ENCODE results near the gene CDKAL1.

The CDKAL1 gene

DNA sequence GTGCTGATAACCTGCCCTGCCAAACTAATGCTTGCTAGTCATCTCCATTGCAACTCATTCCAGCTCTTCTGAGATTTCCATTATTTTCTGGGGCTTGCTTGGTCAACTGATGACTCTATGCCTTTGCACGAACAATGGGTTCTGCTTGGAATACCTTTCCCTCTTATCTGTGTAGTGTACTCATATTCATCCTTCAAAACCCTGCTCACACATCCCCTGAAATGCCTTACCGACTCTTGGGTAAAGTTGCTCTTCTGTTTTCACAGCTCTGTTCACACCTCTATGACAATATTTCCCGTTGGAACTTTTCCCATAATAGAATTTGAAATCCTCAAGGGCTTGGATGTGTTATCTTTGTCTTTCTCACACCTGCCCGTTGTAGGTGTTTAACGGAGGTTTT is 728.2 kb downstream of the CDKAL1 start:
- no peak for DNase-seq (ENCODE audit: low spot score)

DNA sequence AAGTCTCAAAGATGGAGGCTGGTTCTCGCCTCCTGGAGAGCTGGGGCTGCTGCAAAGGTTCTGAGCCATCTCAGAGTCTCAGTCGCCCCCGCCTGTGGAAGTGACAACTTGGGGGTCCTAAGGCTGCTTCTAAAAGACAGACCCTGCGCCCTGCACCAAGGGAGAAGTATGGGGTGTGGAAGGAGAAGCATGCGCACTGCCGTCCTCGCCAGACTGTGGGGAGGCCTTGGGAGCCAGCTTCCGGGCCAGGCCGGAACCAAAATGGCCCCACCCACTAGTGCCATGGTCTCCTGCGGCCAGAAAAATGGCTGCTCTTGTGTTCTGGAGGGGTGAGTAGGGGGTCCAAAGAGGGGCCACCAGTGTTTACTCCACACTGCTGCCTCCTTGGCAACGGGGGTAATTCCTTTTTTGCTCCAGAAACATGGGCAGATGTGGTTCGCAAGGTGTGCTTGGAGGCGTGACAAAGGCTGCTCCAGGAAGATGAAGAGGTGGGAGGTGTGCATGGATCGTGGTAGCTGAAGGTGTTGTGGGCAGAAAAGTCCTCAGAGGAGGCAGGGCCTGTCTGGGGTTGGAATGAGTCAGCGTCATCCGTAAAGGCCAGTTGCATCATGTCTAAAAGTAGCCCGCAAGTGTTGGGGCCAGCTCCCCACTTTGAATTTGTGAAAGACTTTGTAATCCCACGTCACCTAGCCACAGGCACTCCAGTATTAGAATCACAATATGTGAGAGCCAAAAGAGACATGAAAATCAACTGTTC is 729.5 kb downstream of the CDKAL1 start:
- DNase-seq (ENCODE audit: low spot score) = no peak

DNA sequence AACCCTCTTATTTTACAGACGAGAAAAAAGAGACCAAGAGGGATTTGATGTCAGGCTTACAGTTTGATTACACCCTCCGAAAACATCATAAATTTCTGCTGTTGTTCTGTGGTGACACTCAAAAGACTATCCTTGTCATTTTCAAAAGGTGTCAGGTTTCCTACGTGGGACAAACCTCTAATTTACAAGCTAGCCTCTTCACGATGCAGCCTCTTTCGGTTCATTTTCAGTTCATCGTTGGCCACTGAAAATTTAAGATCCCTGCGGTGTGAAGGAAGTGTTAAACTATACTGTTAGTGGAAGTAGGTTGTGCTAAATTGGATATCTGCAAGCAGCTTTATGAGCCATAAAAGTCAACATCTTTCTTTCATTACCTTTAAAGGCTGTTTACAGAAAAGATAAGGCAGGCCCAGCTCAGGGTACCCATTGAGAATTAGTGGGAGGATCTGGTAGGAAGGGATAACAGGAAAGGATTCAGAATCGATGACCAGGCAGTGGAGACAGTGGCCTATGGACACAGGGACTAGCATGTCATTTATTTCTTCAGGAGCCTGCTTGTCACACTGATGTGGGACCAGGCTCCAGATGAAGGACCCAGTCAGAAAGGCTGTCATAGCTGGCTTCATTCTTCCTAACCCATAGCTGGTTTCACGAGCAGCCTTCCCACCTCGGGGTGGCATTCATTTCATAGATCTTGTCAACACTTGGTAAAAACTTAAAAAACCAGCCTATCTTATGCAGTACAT is 730.2 kb downstream of the CDKAL1 start:
- no peak for DNase-seq (ENCODE audit: low spot score)

DNA sequence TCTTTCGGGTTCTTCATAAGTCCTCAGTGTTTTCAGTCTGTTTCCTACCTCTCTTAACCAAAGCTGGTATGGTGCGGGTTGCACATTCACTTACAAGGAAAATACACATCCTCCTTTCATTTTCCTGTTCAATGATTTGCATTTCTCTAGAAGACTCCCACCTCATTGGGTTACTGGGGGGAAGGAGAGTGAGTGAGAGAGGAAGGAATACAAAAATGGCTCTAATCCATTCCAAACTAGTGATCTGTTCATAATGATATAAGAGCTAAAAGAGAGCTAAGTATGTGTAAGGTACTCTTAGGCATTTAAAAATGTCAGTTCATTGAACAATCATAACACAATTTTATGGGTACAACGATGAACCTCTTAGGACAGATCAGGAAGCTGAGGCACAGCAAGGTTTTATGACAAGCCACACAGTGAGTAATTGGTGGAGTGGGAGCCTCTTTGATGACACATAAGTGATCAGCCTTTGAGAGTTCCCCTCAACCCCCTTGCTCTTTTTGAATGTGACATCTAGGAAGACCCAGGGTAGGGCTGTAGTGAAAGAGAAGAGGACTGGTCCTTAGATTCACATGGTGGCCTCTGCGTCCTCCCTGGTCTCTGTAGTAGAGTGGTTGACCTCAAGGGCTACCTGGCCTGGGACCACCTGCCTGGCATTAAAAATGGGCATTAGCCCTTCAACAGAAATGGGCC is 730.9 kb downstream of the CDKAL1 start:
- no peak for DNase-seq (ENCODE audit: low spot score)

DNA sequence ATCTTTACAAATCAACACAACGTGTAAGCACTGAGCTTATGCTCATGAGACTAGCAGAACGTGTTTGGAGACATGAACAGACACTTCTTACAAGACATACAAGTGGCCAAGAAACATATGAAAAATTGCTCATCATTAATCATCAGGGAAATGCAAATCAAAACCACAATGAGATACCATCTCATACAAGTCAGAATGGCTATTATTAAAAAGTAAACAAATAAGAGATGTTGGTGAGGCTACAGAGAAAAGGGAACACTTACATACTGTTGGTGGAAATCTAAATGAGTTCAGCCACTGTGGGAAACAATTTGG is 731.4 kb downstream of the CDKAL1 start:
- no peak for DNase-seq (ENCODE audit: low spot score)

DNA sequence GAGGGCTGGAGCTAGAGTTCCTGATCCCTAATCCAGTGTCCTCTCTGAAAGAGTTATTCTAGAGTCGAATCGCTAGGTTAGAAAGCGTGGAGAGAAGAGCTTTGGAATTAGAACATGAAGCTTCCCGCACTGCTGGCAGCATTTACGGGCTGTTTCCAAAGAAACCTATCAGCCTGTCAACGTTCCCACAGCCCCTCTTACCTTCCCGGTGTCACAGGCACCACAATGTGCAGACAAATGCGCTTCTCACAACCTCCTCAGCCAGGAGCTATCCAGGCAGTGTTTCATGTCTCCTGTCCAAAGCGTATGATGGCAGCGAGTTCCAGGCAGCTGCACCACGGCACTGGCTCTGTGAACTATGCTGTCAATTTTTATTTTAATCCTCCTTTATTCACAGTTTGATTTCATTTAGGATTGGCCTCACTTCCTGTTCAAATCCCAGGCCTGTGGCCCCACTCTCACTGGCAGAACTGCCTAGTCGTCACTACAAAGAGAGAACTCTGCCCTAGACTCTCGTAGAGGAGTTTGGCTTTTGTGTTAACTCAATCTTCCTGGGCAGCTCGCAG is 736.5 kb downstream of the CDKAL1 start:
- no peak for DNase-seq (ENCODE audit: low spot score)

DNA sequence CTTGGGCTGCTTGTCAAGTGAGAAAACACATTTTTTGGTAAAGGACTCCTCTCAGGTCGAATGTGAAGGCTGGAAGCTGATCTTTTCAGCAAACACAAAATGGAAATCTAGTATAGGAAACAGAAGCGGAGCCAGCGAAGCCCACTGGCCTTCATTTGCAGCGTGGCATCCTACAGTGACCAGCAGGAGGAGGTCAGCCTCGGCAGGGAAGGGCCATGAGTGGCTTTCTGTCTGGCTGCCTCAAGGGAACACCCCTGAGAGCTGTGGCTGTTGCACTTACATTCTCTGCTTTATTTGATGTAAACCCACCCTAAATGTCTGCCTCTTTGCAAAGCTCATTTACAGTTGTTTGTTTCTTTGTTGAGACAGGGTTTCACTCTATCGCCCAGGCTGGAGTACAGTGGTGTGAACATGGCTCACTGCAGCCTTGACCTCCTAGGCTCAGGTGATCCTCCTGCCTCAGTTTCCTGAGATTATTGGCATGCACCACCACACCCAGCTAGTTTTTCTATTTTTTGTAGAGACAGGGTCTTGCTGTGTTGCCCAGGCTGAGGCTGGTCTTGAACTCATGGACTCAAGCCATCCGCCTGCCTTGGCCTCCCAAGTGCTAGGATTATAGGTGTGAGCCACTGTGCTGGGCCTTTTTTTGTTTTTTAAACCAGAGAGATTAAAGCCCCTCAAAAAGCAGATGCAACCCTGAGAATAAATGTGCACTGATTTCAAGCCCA is 737.3 kb downstream of the CDKAL1 start:
- DNase-seq (ENCODE audit: low spot score) = no peak

DNA sequence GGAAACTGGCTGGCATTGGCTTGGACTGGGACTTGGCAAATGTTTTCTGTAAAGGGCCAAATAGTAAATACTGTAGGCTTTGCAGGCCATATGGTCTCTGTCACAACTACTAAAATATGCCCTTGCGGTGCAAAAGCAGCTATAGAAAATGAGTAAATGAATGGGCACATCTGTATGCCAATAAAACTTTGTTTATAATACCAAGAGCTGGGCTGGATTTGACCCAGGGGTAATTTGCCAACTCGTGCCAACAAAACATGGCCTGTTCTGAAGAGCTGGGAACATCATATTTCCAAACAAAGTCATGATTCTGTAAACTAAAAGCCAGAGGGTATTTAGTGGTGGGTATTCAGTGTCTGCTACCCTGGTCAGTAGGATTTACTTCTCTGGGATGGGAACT is 739.2 kb downstream of the CDKAL1 start:
- DNase-seq (ENCODE audit: low spot score) = no peak

DNA sequence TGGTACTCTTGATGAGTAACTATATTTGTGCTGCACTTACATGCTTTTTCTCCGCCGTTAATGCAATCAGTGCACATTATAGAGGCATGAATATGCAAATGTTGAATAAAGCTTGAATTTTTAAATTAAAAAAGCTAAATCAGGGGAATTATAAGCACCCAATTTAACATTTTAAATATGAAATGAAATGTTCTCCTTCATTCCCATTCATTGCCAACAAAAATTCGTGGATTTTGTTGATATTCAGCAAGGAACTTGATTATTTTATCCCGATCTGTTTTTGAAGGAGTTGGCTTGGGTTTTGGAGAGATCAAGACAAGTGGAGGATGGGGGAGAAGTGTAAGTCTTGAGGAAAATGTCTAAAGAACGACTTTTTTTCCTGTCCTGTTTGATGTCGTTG is 740.6 kb downstream of the CDKAL1 start:
- DNase-seq (ENCODE audit: low spot score) = no peak

DNA sequence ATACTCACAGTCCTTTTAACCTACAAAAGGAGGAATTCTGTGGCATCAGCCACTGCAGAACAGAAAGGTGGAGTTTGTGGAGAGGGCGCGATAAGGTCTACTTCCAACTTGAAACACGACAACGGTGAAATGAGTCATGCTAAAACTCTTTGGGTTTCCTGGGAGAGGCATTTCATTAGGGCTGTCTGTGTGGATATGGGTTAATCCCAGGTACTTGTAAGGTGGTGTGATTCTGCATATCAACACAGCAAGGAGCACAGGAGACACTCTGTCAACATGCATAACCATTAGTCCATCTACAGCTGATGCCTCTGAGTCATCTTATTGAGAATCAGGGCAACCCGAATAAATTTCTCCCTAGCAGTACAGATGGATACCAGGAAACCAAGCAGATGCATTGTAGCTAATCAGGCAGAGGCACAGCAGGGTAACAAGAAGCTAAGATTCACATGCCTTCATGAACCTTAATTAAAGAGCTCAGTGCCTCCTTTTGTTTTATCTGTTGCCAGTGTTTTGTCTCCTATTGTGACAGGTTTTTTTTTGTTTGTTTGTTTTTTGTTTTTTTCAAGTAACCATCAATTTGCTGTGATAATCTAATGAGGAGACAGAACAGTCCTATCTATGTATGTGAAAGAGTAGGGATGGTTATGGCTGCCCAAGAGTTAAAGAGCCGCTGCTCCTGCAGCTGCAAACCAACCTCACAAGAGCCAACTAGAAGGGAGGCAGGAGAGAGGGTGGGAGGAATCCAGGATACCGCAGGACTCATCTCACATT is 743.5 kb downstream of the CDKAL1 start:
- no peak for DNase-seq (ENCODE audit: low spot score)

DNA sequence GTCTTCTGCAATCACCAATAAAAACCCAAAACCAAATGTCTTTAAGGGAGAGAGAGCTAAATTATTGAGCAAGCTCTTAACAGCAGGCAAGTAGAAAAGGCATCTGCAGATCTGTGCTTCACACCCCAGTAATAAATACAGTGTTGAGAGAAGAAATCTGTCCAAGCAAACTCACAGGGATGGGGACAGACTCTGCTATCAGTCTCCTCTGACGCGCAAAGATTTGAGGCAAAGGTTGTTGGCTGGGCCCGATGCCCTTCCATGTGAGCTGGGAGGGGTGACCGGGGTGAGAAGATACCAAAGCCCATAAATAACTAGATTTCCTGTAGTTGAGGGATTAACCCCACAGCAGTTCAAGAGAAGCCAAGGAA is 744.1 kb downstream of the CDKAL1 start:
- no peak for DNase-seq (ENCODE audit: low spot score)

DNA sequence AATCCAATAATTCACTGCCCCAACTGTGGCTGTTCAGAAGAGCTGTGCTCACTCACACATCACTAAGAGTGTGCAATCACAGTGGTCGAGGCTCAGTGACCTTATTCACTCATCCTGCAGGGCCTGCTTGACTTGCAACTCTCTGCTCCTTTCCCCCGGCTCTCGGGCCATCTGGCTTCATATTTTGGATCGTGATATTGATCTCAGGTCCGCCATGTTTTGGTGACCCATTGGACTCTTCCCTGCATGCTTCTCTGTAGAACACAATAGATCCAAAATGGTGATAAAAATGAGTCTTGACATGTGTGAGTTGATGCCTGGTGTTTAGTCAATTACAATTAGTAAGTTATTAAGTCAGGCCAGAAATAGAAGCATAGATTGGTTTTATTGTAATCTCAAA is 745.4 kb downstream of the CDKAL1 start:
- no peak for DNase-seq (ENCODE audit: low spot score)

DNA sequence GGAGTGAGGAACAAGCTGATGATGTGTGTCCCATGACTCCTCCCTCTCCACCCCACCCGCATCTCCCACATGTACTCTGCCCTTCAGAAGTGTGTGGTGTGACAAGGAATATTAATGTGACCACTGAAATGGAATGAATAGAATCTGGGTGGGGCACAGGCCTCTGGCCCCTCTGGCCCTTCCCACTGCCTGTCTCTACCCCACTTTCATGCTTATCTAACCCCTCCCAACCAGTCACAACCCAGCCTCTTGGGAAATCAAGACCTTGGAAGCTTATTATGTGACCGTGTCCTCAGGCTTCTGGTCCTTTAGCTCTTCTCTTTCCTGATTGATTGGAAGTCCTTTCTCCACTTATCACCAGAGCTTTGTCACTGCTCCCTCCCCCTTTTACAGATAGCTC is 747.1 kb downstream of the CDKAL1 start:
- DNase-seq (ENCODE audit: low spot score) = no peak
